IMR-90 (cell line): ENCODE results near the gene NPHP4. TPM values are rescaled to one million over a fixed set of nuclear protein-coding genes. Genes with fewer than 3 reads are reported as not detected.

Experiments used
- ATAC-seq: fragments of 200-7000 bp; cut with Tn5 transposase; 2 replicates; pipeline ENCODE4 v1.9.1; 2020; ENCODE audit warnings: low read depth, mild to moderate bottlenecking, moderate library complexity
- BruUV-seq: library from RNA; stranded (reverse); fragments of 400-500 nt; replicated peaks from 2 replicates; lab custom pipeline; 2021; lab: Mats Ljungman, UMichigan
- CTCF ChIA-PET: fragments of 300-600 bp; formaldehyde crosslinking; extraction: SDS; loops from one replicate; lab custom pipeline; 2021; ENCODE audit warnings: antibody characterized with exemption; lab: Yijun Ruan, JAX
- POLR2A ChIA-PET: fragments of 300-600 bp; sonication (Branson Sonifier 250); formaldehyde crosslinking; loops from one replicate; lab custom pipeline; 2022; ENCODE audit warnings: antibody characterized with exemption; ENCODE audit not compliant: unreplicated experiment; lab: Charles Lee
- DNase-seq: peaks from one replicate; pipeline ENCODE4 v3.0.0; 2013
- H2AFZ ChIP-seq: replicated peaks from 2 replicates; pipeline ENCODE3; 2013; ENCODE audit warnings: low read length, mild to moderate bottlenecking; ENCODE audit not compliant: poor library complexity
- H2AK5ac ChIP-seq: 2 replicates; pipeline ENCODE4 v1.6.1; 2013; ENCODE audit warnings: low read depth, low read length, inconsistent platforms
- H2AK9ac ChIP-seq: replicated peaks from 2 replicates; pipeline ENCODE3; 2013; ENCODE audit warnings: mild to moderate bottlenecking, low read depth, low read length, moderate library complexity; ENCODE audit not compliant: poor library complexity
- H2BK120ac ChIP-seq: 2 replicates; pipeline ENCODE4 v1.6.1; 2013; ENCODE audit warnings: low read depth, low read length, inconsistent platforms
- H2BK15ac ChIP-seq: 3 replicates; pipeline ENCODE4 v1.6.1; 2013; ENCODE audit warnings: low read depth, low read length, inconsistent platforms
- H2BK20ac ChIP-seq: 2 replicates; pipeline ENCODE4 v1.6.1; 2013; ENCODE audit warnings: low read depth, mild to moderate bottlenecking, inconsistent platforms, low read length, moderate library complexity
- H2BK5ac ChIP-seq: 2 replicates; pipeline ENCODE4 v1.6.1; 2013; ENCODE audit warnings: mild to moderate bottlenecking, low read depth, low read length, inconsistent platforms; ENCODE audit not compliant: poor library complexity, severe bottlenecking
- H3K14ac ChIP-seq: replicated peaks from 2 replicates; pipeline ENCODE4 v1.6.1; 2013; ENCODE audit warnings: low read depth, low read length, inconsistent platforms
- H3K18ac ChIP-seq: 2 replicates; pipeline ENCODE4 v1.6.1; 2013; ENCODE audit warnings: low read depth, low read length, control low read depth
- H3K23ac ChIP-seq: 2 replicates; pipeline ENCODE4 v1.6.1; 2013; ENCODE audit warnings: low read depth, low read length, inconsistent platforms
- H3K27ac ChIP-seq: 2 replicates; pipeline ENCODE4 v1.5.1; 2013; ENCODE audit warnings: mild to moderate bottlenecking, control low read depth, low read length; ENCODE audit not compliant: insufficient read depth
- H3K27me3 ChIP-seq: 2 replicates; pipeline ENCODE4 v1.6.1; 2013; ENCODE audit warnings: low read length; ENCODE audit not compliant: control insufficient read depth, insufficient read depth
- H3K36me3 ChIP-seq: 2 replicates; pipeline ENCODE4 v1.6.1; 2013; ENCODE audit warnings: low read length, mixed read lengths; ENCODE audit not compliant: control insufficient read depth, insufficient read depth
- H3K4ac ChIP-seq: 2 replicates; pipeline ENCODE4 v1.6.1; 2013; ENCODE audit warnings: low read depth, low read length, inconsistent platforms
- H3K4me1 ChIP-seq: 2 replicates; pipeline ENCODE4 v1.6.1; 2013; ENCODE audit warnings: low read length, mixed read lengths; ENCODE audit not compliant: control insufficient read depth, insufficient read depth
- H3K4me2 ChIP-seq: 2 replicates; pipeline ENCODE4 v1.6.1; 2013; ENCODE audit warnings: low read depth, mild to moderate bottlenecking, control low read depth, low read length, moderate library complexity
- H3K4me3 ChIP-seq: 2 replicates; pipeline ENCODE4 v1.5.1; 2013; ENCODE audit warnings: low read depth, mild to moderate bottlenecking, control low read depth, low read length, moderate library complexity; ENCODE audit not compliant: insufficient read depth
- H3K56ac ChIP-seq: 2 replicates; pipeline ENCODE4 v1.6.1; 2013; ENCODE audit warnings: low read length, inconsistent platforms; ENCODE audit not compliant: insufficient read depth; ENCODE audit errors: extremely low read depth
- H3K79me1 ChIP-seq, 2 experiments: 2 replicates each; pipeline ENCODE4 v1.6.1; 2013; ENCODE audit warnings: low read length in 2 of 2, inconsistent platforms in 1 of 2, low read depth in 1 of 2
- H3K9ac ChIP-seq: 2 replicates; pipeline ENCODE4 v1.6.1; 2013; ENCODE audit warnings: low read depth, low read length, control low read depth
- H3K9me1 ChIP-seq: 2 replicates; pipeline ENCODE4 v1.6.1; 2013; ENCODE audit warnings: low read length, inconsistent platforms; ENCODE audit not compliant: insufficient read depth
- H3K9me3 ChIP-seq: 2 replicates; pipeline ENCODE4 v1.6.1; 2013; ENCODE audit warnings: low read length; ENCODE audit not compliant: control insufficient read depth, insufficient read depth
- H4K20me1 ChIP-seq: 2 replicates; pipeline ENCODE4 v1.6.1; 2013; ENCODE audit warnings: low read length, inconsistent platforms; ENCODE audit not compliant: insufficient read depth
- H4K5ac ChIP-seq: 2 replicates; pipeline ENCODE4 v1.6.1; 2013; ENCODE audit warnings: mild to moderate bottlenecking, low read depth, low read length, control low read depth
- H4K8ac ChIP-seq, 2 experiments: 2 replicates each; pipeline ENCODE4 v1.6.1; 2013; ENCODE audit warnings: low read depth in 2 of 2, low read length in 2 of 2, control low read depth in 1 of 2, inconsistent platforms in 1 of 2
- H4K91ac ChIP-seq: 2 replicates; pipeline ENCODE4 v1.6.1; 2013; ENCODE audit warnings: low read depth, low read length, inconsistent platforms; ENCODE audit not compliant: insufficient read depth
- BHLHE40 ChIP-seq: fragments of 150-350 bp; IDR thresholded peaks from 2 replicates; pipeline ENCODE4 v1.6.1; 2016; ENCODE audit warnings: mild to moderate bottlenecking, low read depth, low read length
- CEBPB ChIP-seq: IDR thresholded peaks from 2 replicates; pipeline ENCODE4 v1.6.1; 2012; ENCODE audit warnings: low read depth, low read length, improper control_type of control experiment
- CHD1 ChIP-seq: IDR thresholded peaks from 2 replicates; pipeline ENCODE4 v1.6.1; 2012; ENCODE audit warnings: low read depth, low read length, improper control_type of control experiment
- FOS ChIP-seq: fragments of 150-350 bp; IDR thresholded peaks from 2 replicates; pipeline ENCODE4 v1.6.1; 2016; ENCODE audit warnings: low read depth, low read length
- MAFK ChIP-seq: IDR thresholded peaks from 2 replicates; pipeline ENCODE4 v1.6.1; 2012; ENCODE audit warnings: low read depth, low read length, improper control_type of control experiment
- MAZ ChIP-seq: IDR thresholded peaks from 2 replicates; pipeline ENCODE4 v1.6.1; 2012; ENCODE audit warnings: low read depth, mild to moderate bottlenecking, low read length, improper control_type of control experiment, moderate library complexity, borderline replicate concordance
- MXI1 ChIP-seq: IDR thresholded peaks from 2 replicates; pipeline ENCODE4 v1.6.1; 2012; ENCODE audit warnings: low read depth, mild to moderate bottlenecking, low read length, moderate library complexity, borderline replicate concordance
- NFE2L2 ChIP-seq: fragments of 150-350 bp; IDR thresholded peaks from 2 replicates; pipeline ENCODE4 v1.6.1; 2016; ENCODE audit warnings: low read depth, mild to moderate bottlenecking, low read length
- POLR2A ChIP-seq: IDR thresholded peaks from 2 replicates; pipeline ENCODE4 v1.6.1; 2012; ENCODE audit warnings: mild to moderate bottlenecking, low read depth, low read length
- RAD21 ChIP-seq: IDR thresholded peaks from 2 replicates; pipeline ENCODE4 v1.6.1; 2012; ENCODE audit warnings: low read length, improper control_type of control experiment
- RCOR1 ChIP-seq: IDR thresholded peaks from 2 replicates; pipeline ENCODE4 v1.6.1; 2012; ENCODE audit warnings: mild to moderate bottlenecking, low read length, improper control_type of control experiment; ENCODE audit not compliant: insufficient replicate concordance
- RFX5 ChIP-seq: IDR thresholded peaks from 2 replicates; pipeline ENCODE4 v1.8.0; 2012; ENCODE audit warnings: low read depth, mild to moderate bottlenecking, low read length, moderate library complexity
- SMC3 ChIP-seq: fragments of 150-350 bp; IDR thresholded peaks from 2 replicates; pipeline ENCODE4 v1.6.1; 2016; ENCODE audit warnings: low read depth, mild to moderate bottlenecking, antibody characterized with exemption, low read length, moderate library complexity
- WGBS, 2 experiments: methylation state at CpG; one replicate each; pipeline versions ENCODE4 v1.1.5 to v1.1.7; 2013; ENCODE audit warnings: missing lambda C conversion rate in 2 of 2; ENCODE audit not compliant: insufficient read length in 1 of 2; ENCODE audit errors: extremely low coverage in 2 of 2; 5-methylcytosine and 5-hydroxymethylcytosine counted together
- dilution Hi-C: fragments of 300-500 bp; cut with HindIII; formaldehyde crosslinking; loops from one replicate; pipeline ENCODE4 v1.14.3; 2018; ENCODE audit warnings: low sequenced_read_pairs; ENCODE audit not compliant: unreplicated experiment
- in situ Hi-C: fragments of 300-500 bp; cut with MboI; formaldehyde crosslinking; loops from 3 replicates; pipeline ENCODE4 v1.14.3; 2019; ENCODE audit warnings: low sequenced_read_pairs, inconsistent platforms, mixed read lengths
- intact Hi-C: fragments of 100-400 bp; cut with micrococcal nuclease; formaldehyde crosslinking; loops from 2 replicates; pipeline ENCODE4 v1.10.0; 2022
- polyA plus RNA-seq, 3 experiments: library from polyadenylated mRNA; depleted of rRNA; stranded (reverse); fragments of >200 nt; gene quantifications; 2 replicates each; pipeline ENCODE4 v1.2.3, GENCODE V29; 2012; ENCODE audit warnings: low replicate concordance in 1 of 3
- total RNA-seq: library from RNA; depleted of rRNA; stranded (reverse); fragments of >200 nt; gene quantifications from 2 replicates; pipeline ENCODE4 v1.2.3, GENCODE V29; 2012
- TF ChIP-seq, protein P1 (sequence below): fragments of 150-350 bp; IDR thresholded peaks from 2 replicates; pipeline ENCODE4 v1.6.1; 2016; ENCODE audit warnings: low read depth, mild to moderate bottlenecking, low read length, moderate library complexity, borderline replicate concordance
- TF ChIP-seq, protein P2 (sequence below): fragments of 150-350 bp; IDR thresholded peaks from 2 replicates; pipeline ENCODE4 v1.6.1; 2017; ENCODE audit warnings: mild to moderate bottlenecking, antibody characterized with exemption, low read length, low read depth
- TF ChIP-seq, protein P3 (sequence below): conservative IDR thresholded peaks from 2 replicates; pipeline ENCODE4 v1.5.1; 2012; ENCODE audit warnings: mild to moderate bottlenecking, low read depth, low read length, improper control_type of control experiment

The NPHP4 gene
- total and polyA plus RNA-seq, 2 of the 4 experiments (the other 2 are of a cell fraction): 2.0 to 5.5 TPM

DNA sequence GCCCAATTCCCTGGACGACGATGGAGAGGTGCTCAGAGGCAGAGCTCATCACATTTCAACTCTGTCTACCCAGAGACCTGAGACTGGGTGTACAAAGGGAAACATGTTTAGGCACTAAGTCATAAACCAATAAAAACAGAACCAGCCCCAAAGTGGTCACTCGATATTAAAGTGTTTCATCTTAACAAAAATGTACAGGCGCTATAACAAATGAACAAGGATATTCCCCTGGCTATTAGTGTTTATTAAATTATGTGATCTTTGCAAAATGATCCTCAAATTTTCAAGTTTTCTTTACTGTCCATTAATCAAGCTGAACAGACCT is 43.6 kb downstream of the NPHP4 start:
- no peak overlapping the region for H3K9ac ChIP-seq
- DNase-seq (no peak), ATAC-seq (no peak)
- H2BK15ac ChIP-seq: no peak overlapping the region
- no peaks in the 10 kb centered on the region for H3K4me1 ChIP-seq
- H2AK9ac ChIP-seq: no peak overlapping the region
- H3K9me1 ChIP-seq: peaks cover 5% of the 10 kb centered on the region; the same call in 1 of the 2 replicates
- no peaks in the 10 kb centered on the region for H4K20me1 ChIP-seq
- H3K36me3 ChIP-seq: peaks cover 3% of the 10 kb centered on the region
- H4K5ac ChIP-seq: no peak overlapping the region
- H4K8ac ChIP-seq: no peak overlapping the region
- H3K4me3 ChIP-seq: no peak overlapping the region
- no TSS peak for BruUV-seq
- no peak overlapping the region for H3K23ac ChIP-seq
- H3K56ac ChIP-seq: no peak overlapping the region
- H3K9me3 ChIP-seq: no peaks in the 10 kb centered on the region
- no peak overlapping the region for H2BK20ac ChIP-seq
- dilution Hi-C loops (no loop called here), intact Hi-C loops (no loop called here), in situ Hi-C loops (no loop called here)
- TF ChIP-seq CEBPB: no peak
- TF ChIP-seq NFE2L2: no peak
- TF ChIP-seq, protein P1, sequence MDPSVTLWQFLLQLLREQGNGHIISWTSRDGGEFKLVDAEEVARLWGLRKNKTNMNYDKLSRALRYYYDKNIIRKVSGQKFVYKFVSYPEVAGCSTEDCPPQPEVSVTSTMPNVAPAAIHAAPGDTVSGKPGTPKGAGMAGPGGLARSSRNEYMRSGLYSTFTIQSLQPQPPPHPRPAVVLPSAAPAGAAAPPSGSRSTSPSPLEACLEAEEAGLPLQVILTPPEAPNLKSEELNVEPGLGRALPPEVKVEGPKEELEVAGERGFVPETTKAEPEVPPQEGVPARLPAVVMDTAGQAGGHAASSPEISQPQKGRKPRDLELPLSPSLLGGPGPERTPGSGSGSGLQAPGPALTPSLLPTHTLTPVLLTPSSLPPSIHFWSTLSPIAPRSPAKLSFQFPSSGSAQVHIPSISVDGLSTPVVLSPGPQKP: no peak
- TF ChIP-seq RCOR1: no peak
- TF ChIP-seq BHLHE40: no peak
- TF ChIP-seq, protein P2, sequence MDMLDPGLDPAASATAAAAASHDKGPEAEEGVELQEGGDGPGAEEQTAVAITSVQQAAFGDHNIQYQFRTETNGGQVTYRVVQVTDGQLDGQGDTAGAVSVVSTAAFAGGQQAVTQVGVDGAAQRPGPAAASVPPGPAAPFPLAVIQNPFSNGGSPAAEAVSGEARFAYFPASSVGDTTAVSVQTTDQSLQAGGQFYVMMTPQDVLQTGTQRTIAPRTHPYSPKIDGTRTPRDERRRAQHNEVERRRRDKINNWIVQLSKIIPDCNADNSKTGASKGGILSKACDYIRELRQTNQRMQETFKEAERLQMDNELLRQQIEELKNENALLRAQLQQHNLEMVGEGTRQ: no peak
- no peak for TF ChIP-seq FOS
- no peak for TF ChIP-seq RAD21
- TF ChIP-seq RFX5: no peak
- TF ChIP-seq CHD1: no peak
- no peak for TF ChIP-seq SMC3
- no peak for TF ChIP-seq MAZ
- TF ChIP-seq, protein P3, sequence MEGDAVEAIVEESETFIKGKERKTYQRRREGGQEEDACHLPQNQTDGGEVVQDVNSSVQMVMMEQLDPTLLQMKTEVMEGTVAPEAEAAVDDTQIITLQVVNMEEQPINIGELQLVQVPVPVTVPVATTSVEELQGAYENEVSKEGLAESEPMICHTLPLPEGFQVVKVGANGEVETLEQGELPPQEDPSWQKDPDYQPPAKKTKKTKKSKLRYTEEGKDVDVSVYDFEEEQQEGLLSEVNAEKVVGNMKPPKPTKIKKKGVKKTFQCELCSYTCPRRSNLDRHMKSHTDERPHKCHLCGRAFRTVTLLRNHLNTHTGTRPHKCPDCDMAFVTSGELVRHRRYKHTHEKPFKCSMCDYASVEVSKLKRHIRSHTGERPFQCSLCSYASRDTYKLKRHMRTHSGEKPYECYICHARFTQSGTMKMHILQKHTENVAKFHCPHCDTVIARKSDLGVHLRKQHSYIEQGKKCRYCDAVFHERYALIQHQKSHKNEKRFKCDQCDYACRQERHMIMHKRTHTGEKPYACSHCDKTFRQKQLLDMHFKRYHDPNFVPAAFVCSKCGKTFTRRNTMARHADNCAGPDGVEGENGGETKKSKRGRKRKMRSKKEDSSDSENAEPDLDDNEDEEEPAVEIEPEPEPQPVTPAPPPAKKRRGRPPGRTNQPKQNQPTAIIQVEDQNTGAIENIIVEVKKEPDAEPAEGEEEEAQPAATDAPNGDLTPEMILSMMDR: no peak
- no peak for TF ChIP-seq POLR2A
- TF ChIP-seq MXI1: no peak
- TF ChIP-seq MAFK: no peak
- H2BK120ac ChIP-seq: no peak overlapping the region
- H4K91ac ChIP-seq: no peak overlapping the region
- H2AK5ac ChIP-seq: no peak overlapping the region
- no peak overlapping the region for H3K27ac ChIP-seq
- H3K4ac ChIP-seq: no peak overlapping the region
- no peak overlapping the region for H3K18ac ChIP-seq
- no peak overlapping the region for H3K4me2 ChIP-seq
- no peak overlapping the region for H2BK5ac ChIP-seq
- ChIA-PET CTCF (no interaction called here), POLR2A (no interaction called here)
- H3K79me1 ChIP-seq: no peaks in the 10 kb centered on the region
- H3K27me3 ChIP-seq: no peaks in the 10 kb centered on the region
- no CpG with 5 or more reads among the region's 4 CpGs for WGBS, 2 experiments
- H2AFZ ChIP-seq: no peak overlapping the region
- H3K14ac ChIP-seq: no peak overlapping the region
